ENCODE measurements around the gene COP1. TPM values are rescaled to one million over a fixed set of nuclear protein-coding genes. Genes with fewer than 3 reads are reported as not detected.

COP1 gene
- total and polyA plus RNA-seq, 2 of the 8 experiments (the other 6 are each of a cell fraction or from before 2014, with no cell fraction given) = 26.2 to 44.9 TPM

- TF ChIP-seq CTCF (IDR thresholded peaks at IDR 0.05; ENCODE audit: control extremely low read depth in 1 of 3, insufficient read depth in 1 of 3, low read depth in 1 of 3, low read length in 3 of 3) = no peak
- no peak for TF ChIP-seq BCL11A (IDR thresholded peaks at IDR 0.05; ENCODE audit: low read depth in 2 of 2, low read length in 2 of 2)
- no peak for TF ChIP-seq SIRT6 (IDR thresholded peaks at IDR 0.05; ENCODE audit: low read length)
- no peak for TF ChIP-seq KDM5A (IDR thresholded peaks at IDR 0.05; ENCODE audit: low read length)
- no peak for TF ChIP-seq SAP30 (IDR thresholded peaks at IDR 0.05; ENCODE audit: insufficient read depth, insufficient replicate concordance, low read length)
- no peak for TF ChIP-seq SP1 (IDR thresholded peaks at IDR 0.05; ENCODE audit: low read depth, low read length)
- TF ChIP-seq BACH1 (IDR thresholded peaks at IDR 0.05; ENCODE audit: low read length) = no peak
- TF ChIP-seq JUN (IDR thresholded peaks at IDR 0.05; ENCODE audit: low read depth, low read length) = no peak
Observed at GRCh38 chr1:176149939-176150807, 56.9 kb downstream of the COP1 start (continued).
